ENCODE data around the gene DGAT2.
A peak's percentile ranks its signal among the peaks of the same experiment; 100 is the strongest.

DGAT2 gene

GRCh38 chr11:75765116-75765515 lies 3.5 kb upstream of the DGAT2 start:
- Mint-ChIP-seq H3K27me3 (ENCODE audit: low read depth) (peaks cover 13% of the 10 kb centered on the region), H3K4me1 (ENCODE audit: low read depth) (peaks cover 16% of the 10 kb centered on the region), H3K9me3 (no peaks in the 10 kb centered on the region), H3K4me3 (no peak overlapping the region), H3K27ac (no peak overlapping the region), H3K36me3 (ENCODE audit: low read depth) (no peaks in the 10 kb centered on the region)
- DNase-seq (ENCODE audit: low spot score) = no peak

- H3K27ac Mint-ChIP-seq = no peak overlapping the region
- H3K9me3 Mint-ChIP-seq = no peaks in the 10 kb centered on the region
- no peak for DNase-seq (ENCODE audit: low spot score)
- peaks cover 25% of the 10 kb centered on the region for H3K27me3 Mint-ChIP-seq (ENCODE audit: low read depth)
- H3K4me3 Mint-ChIP-seq = no peak overlapping the region
- H3K36me3 Mint-ChIP-seq (ENCODE audit: low read depth) = no peaks in the 10 kb centered on the region
- peaks cover 16% of the 10 kb centered on the region for H3K4me1 Mint-ChIP-seq (ENCODE audit: low read depth)
Measured at GRCh38 chr11:75766443-75767227, 1.9 kb upstream of the DGAT2 start.

- peak overlapping the region; percentile 38 for H3K27ac Mint-ChIP-seq
- peaks cover 16% of the 10 kb centered on the region for H3K4me1 Mint-ChIP-seq (ENCODE audit: low read depth)
- H3K36me3 Mint-ChIP-seq (ENCODE audit: low read depth) = no peaks in the 10 kb centered on the region
- H3K27me3 Mint-ChIP-seq (ENCODE audit: low read depth) = peaks cover 25% of the 10 kb centered on the region
- H3K4me3 Mint-ChIP-seq = no peak overlapping the region
- H3K9me3 Mint-ChIP-seq = no peaks in the 10 kb centered on the region
- no peak for DNase-seq (ENCODE audit: low spot score)
Measured at GRCh38 chr11:75767228-75767572, 1.4 kb upstream of the DGAT2 start.

GRCh38 chr11:75767793-75768111 lies 826 bp upstream of the DGAT2 start:
- H3K9me3 Mint-ChIP-seq = no peaks in the 10 kb centered on the region
- H3K27me3 Mint-ChIP-seq (ENCODE audit: low read depth) = peaks cover 25% of the 10 kb centered on the region
- no peak overlapping the region for H3K4me3 Mint-ChIP-seq
- no peak overlapping the region for H3K27ac Mint-ChIP-seq
- no peaks in the 10 kb centered on the region for H3K36me3 Mint-ChIP-seq (ENCODE audit: low read depth)
- peaks cover 16% of the 10 kb centered on the region for H3K4me1 Mint-ChIP-seq (ENCODE audit: low read depth)
- DNase-seq (ENCODE audit: low spot score) = no peak

- DNase-seq (ENCODE audit: low spot score) = no peak
- Mint-ChIP-seq H3K27ac (no peak overlapping the region), H3K4me1 (ENCODE audit: low read depth) (peaks cover 23% of the 10 kb centered on the region), H3K4me3 (peak overlapping the region; percentile 50), H3K36me3 (ENCODE audit: low read depth) (no peaks in the 10 kb centered on the region), H3K9me3 (no peaks in the 10 kb centered on the region), H3K27me3 (ENCODE audit: low read depth) (peaks cover 25% of the 10 kb centered on the region)
Measured at GRCh38 chr11:75768909-75769771, 562 bp downstream of the DGAT2 start.

- DNase-seq (ENCODE audit: low spot score) = no peak
- Mint-ChIP-seq H3K4me1 (ENCODE audit: low read depth) (peaks cover 23% of the 10 kb centered on the region), H3K9me3 (no peaks in the 10 kb centered on the region), H3K4me3 (peak overlapping the region; percentile 33), H3K36me3 (ENCODE audit: low read depth) (no peaks in the 10 kb centered on the region), H3K27ac (no peak overlapping the region), H3K27me3 (ENCODE audit: low read depth) (peaks cover 25% of the 10 kb centered on the region)
Measured at GRCh38 chr11:75770102-75770501, 1.5 kb downstream of the DGAT2 start.

- H3K4me3 Mint-ChIP-seq = no peak overlapping the region
- no peak overlapping the region for H3K27ac Mint-ChIP-seq
- H3K9me3 Mint-ChIP-seq = no peaks in the 10 kb centered on the region
- no peaks in the 10 kb centered on the region for H3K36me3 Mint-ChIP-seq (ENCODE audit: low read depth)
- DNase-seq (ENCODE audit: low spot score) = no peak
- peaks cover 25% of the 10 kb centered on the region for H3K27me3 Mint-ChIP-seq (ENCODE audit: low read depth)
- peaks cover 23% of the 10 kb centered on the region for H3K4me1 Mint-ChIP-seq (ENCODE audit: low read depth)
Measured at GRCh38 chr11:75771646-75772410, 3.2 kb downstream of the DGAT2 start.

GRCh38 chr11:75773595-75774353 lies 5.2 kb downstream of the DGAT2 start:
- Mint-ChIP-seq H3K27me3 (ENCODE audit: low read depth) (peaks cover 24% of the 10 kb centered on the region), H3K4me3 (no peak overlapping the region), H3K27ac (peak overlapping the region; percentile 81), H3K36me3 (ENCODE audit: low read depth) (no peaks in the 10 kb centered on the region), H3K9me3 (no peaks in the 10 kb centered on the region), H3K4me1 (ENCODE audit: low read depth) (peaks cover 23% of the 10 kb centered on the region)
- peak; percentile 15 for DNase-seq (ENCODE audit: low spot score)

GRCh38 chr11:75775056-75775455 lies 6.5 kb downstream of the DGAT2 start:
- Mint-ChIP-seq H3K27ac (no peak overlapping the region), H3K9me3 (no peaks in the 10 kb centered on the region), H3K4me3 (no peak overlapping the region), H3K27me3 (ENCODE audit: low read depth) (peaks cover 13% of the 10 kb centered on the region), H3K36me3 (ENCODE audit: low read depth) (no peaks in the 10 kb centered on the region), H3K4me1 (ENCODE audit: low read depth) (peaks cover 25% of the 10 kb centered on the region)
- DNase-seq (ENCODE audit: low spot score) = no peak

- H3K4me3 Mint-ChIP-seq = no peak overlapping the region
- peaks cover 25% of the 10 kb centered on the region for H3K4me1 Mint-ChIP-seq (ENCODE audit: low read depth)
- no peaks in the 10 kb centered on the region for H3K9me3 Mint-ChIP-seq
- no peaks in the 10 kb centered on the region for H3K36me3 Mint-ChIP-seq (ENCODE audit: low read depth)
- H3K27ac Mint-ChIP-seq = no peak overlapping the region
- H3K27me3 Mint-ChIP-seq (ENCODE audit: low read depth) = no peaks in the 10 kb centered on the region
- no peak for DNase-seq (ENCODE audit: low spot score)
Measured at GRCh38 chr11:75776546-75776945, 8.0 kb downstream of the DGAT2 start.

GRCh38 chr11:75777461-75778110 lies 9.0 kb downstream of the DGAT2 start:
- Mint-ChIP-seq H3K4me3 (no peak overlapping the region), H3K36me3 (ENCODE audit: low read depth) (no peaks in the 10 kb centered on the region), H3K27me3 (ENCODE audit: low read depth) (no peaks in the 10 kb centered on the region), H3K4me1 (ENCODE audit: low read depth) (peaks cover 25% of the 10 kb centered on the region), H3K27ac (no peak overlapping the region), H3K9me3 (no peaks in the 10 kb centered on the region)
- DNase-seq (ENCODE audit: low spot score) = no peak

GRCh38 chr11:75778962-75779361 lies 10.4 kb downstream of the DGAT2 start:
- Mint-ChIP-seq H3K36me3 (ENCODE audit: low read depth) (no peaks in the 10 kb centered on the region), H3K4me1 (ENCODE audit: low read depth) (peaks cover 18% of the 10 kb centered on the region), H3K9me3 (no peaks in the 10 kb centered on the region), H3K27me3 (ENCODE audit: low read depth) (no peaks in the 10 kb centered on the region), H3K27ac (no peak overlapping the region), H3K4me3 (no peak overlapping the region)
- DNase-seq (ENCODE audit: low spot score) = no peak

GRCh38 chr11:75779960-75780359 lies 11.4 kb downstream of the DGAT2 start:
- Mint-ChIP-seq H3K9me3 (no peaks in the 10 kb centered on the region), H3K27me3 (ENCODE audit: low read depth) (no peaks in the 10 kb centered on the region), H3K4me1 (ENCODE audit: low read depth) (peaks cover 18% of the 10 kb centered on the region), H3K36me3 (ENCODE audit: low read depth) (no peaks in the 10 kb centered on the region), H3K27ac (no peak overlapping the region), H3K4me3 (no peak overlapping the region)
- no peak for DNase-seq (ENCODE audit: low spot score)
